Measurements from ENCODE around the gene AHDC1.
"Not testable (repeated sequence)": the region's sequence is repeated elsewhere in the genome, so short reads cannot be mapped to it uniquely, and the experiment has no call there.

The AHDC1 gene

GRCh38 chr1:27551170-27551952 lies 52.6 kb downstream of the AHDC1 start:
- no peak for DNase-seq (ENCODE audit: low read depth)

- DNase-seq (ENCODE audit: low read depth): no peak
Measured at GRCh38 chr1:27550510-27551169, 53.3 kb downstream of the AHDC1 start.

- DNase-seq (ENCODE audit: low read depth): no peak
Measured at GRCh38 chr1:27549807-27550408, 54.0 kb downstream of the AHDC1 start.

- no peak for DNase-seq (ENCODE audit: low read depth)
Measured at GRCh38 chr1:27548858-27549719, 54.9 kb downstream of the AHDC1 start.

- DNase-seq (ENCODE audit: low read depth): no peak
Measured at GRCh38 chr1:27548136-27548853, 55.6 kb downstream of the AHDC1 start.

GRCh38 chr1:27547220-27548116 lies 56.5 kb downstream of the AHDC1 start:
- DNase-seq (ENCODE audit: low read depth): no peak

- DNase-seq (ENCODE audit: low read depth): peak; percentile 35
Measured at GRCh38 chr1:27545876-27546275, 58.1 kb downstream of the AHDC1 start.

- DNase-seq (ENCODE audit: low read depth): peak; percentile 65
Measured at GRCh38 chr1:27545271-27545670, 58.7 kb downstream of the AHDC1 start.

- DNase-seq (ENCODE audit: low read depth): no peak
Measured at GRCh38 chr1:27544834-27545233, 59.1 kb downstream of the AHDC1 start.

- no peak for DNase-seq (ENCODE audit: low read depth)
Measured at GRCh38 chr1:27543284-27543683, 60.7 kb downstream of the AHDC1 start.

GRCh38 chr1:27542463-27543273 lies 61.3 kb downstream of the AHDC1 start:
- peak; percentile 62 for DNase-seq (ENCODE audit: low read depth)

- peak; percentile 97 for DNase-seq (ENCODE audit: low read depth)
Measured at GRCh38 chr1:27539901-27540861, 63.8 kb downstream of the AHDC1 start.

GRCh38 chr1:27538793-27539192 lies 65.2 kb downstream of the AHDC1 start:
- peak; percentile 91 for DNase-seq (ENCODE audit: low read depth)

GRCh38 chr1:27538305-27538676 lies 65.7 kb downstream of the AHDC1 start:
- not testable (repeated sequence) for DNase-seq (ENCODE audit: low read depth)

GRCh38 chr1:27536767-27537166 lies 67.2 kb downstream of the AHDC1 start:
- DNase-seq (ENCODE audit: low read depth): peak; percentile 92

- no peak for DNase-seq (ENCODE audit: low read depth)
Measured at GRCh38 chr1:27536010-27536757, 67.8 kb downstream of the AHDC1 start.

GRCh38 chr1:27535386-27535785 lies 68.6 kb downstream of the AHDC1 start:
- no peak for DNase-seq (ENCODE audit: low read depth)
